Measurements from ENCODE around the gene PDE9A. TPM values are rescaled to one million over a fixed set of nuclear protein-coding genes. Genes with fewer than 3 reads are reported as not detected.

Gene PDE9A
- total RNA-seq, 1 experiment from 2014 or later: 31.9 TPM

DNA sequence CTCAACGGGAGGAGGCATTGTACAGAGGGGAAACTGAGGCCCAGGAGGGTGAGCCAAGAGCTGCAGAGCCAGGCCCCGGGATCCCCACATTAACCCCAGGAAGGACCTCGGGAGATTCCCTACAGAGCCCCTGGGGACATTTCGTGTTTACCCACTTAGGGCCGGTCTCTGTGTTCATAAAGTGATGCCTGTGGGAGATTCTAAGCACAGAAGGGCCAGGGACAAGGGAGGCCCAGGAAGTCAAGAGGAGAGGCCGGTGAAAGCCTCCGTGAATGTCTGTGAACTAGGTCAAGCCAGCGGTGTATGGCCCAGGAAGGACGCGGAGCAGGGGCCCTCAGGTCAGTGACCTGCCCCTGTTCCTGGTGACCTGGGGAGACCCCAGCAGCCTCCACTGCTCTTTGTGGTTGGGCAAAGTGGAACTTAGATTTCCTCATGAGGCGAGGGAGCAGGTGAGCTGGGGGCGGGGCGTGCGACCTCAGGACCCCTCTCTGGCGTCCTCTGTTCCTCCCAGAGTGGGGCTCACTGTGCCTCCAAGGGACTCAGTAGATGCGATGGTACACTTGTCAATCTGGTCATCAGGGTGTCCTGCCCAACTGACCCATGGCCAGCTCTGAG, 34.9 kb downstream of the PDE9A start:
- H2AK5ac ChIP-seq (ENCODE audit: insufficient read length, low read length): no peak overlapping the region
- no peak overlapping the region for H2BK20ac ChIP-seq (ENCODE audit: low read depth, low read length, poor library complexity, severe bottlenecking)
- H3K4me1 Mint-ChIP-seq: no peaks in the 10 kb centered on the region
- no peaks in the 10 kb centered on the region for H3K79me1 ChIP-seq (ENCODE audit: insufficient read depth, low read depth, low read length, poor library complexity, severe bottlenecking)
- no peak overlapping the region for H3K4me2 ChIP-seq (ENCODE audit: insufficient read depth, insufficient read length, low read length)
- no peak overlapping the region for H2BK12ac ChIP-seq (ENCODE audit: insufficient read length, low read depth, low read length)
- no peak overlapping the region for H4K91ac ChIP-seq (ENCODE audit: insufficient read length, low read depth, low read length)
- H3T11ph ChIP-seq (ENCODE audit: low read length): no peak overlapping the region
- H2AFZ ChIP-seq (ENCODE audit: low read length): no peak overlapping the region
- no peak overlapping the region for H2BK120ac ChIP-seq (ENCODE audit: low read depth, low read length, poor library complexity, severe bottlenecking)
- no peak overlapping the region for H3K23ac ChIP-seq (ENCODE audit: insufficient read length, low read depth, low read length)
- TF ChIP-seq, protein P1, sequence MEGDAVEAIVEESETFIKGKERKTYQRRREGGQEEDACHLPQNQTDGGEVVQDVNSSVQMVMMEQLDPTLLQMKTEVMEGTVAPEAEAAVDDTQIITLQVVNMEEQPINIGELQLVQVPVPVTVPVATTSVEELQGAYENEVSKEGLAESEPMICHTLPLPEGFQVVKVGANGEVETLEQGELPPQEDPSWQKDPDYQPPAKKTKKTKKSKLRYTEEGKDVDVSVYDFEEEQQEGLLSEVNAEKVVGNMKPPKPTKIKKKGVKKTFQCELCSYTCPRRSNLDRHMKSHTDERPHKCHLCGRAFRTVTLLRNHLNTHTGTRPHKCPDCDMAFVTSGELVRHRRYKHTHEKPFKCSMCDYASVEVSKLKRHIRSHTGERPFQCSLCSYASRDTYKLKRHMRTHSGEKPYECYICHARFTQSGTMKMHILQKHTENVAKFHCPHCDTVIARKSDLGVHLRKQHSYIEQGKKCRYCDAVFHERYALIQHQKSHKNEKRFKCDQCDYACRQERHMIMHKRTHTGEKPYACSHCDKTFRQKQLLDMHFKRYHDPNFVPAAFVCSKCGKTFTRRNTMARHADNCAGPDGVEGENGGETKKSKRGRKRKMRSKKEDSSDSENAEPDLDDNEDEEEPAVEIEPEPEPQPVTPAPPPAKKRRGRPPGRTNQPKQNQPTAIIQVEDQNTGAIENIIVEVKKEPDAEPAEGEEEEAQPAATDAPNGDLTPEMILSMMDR (conservative IDR thresholded peaks at IDR 0.05): no peak
- no peak overlapping the region for H3K27ac Mint-ChIP-seq
- no peak overlapping the region for H3K56ac ChIP-seq (ENCODE audit: insufficient read length, low read depth, low read length)
- no peaks in the 10 kb centered on the region for H3K4me1 ChIP-seq (ENCODE audit: insufficient read depth, low read length)
- no peaks in the 10 kb centered on the region for H3K27me3 ChIP-seq (ENCODE audit: insufficient read depth, low read length)
- H4K8ac ChIP-seq (replicated peaks; ENCODE audit: insufficient read length, low read depth, low read length): no peak overlapping the region
- H3K9me3 ChIP-seq (ENCODE audit: control insufficient read depth, low read depth, low read length): no peaks in the 10 kb centered on the region
- no peak overlapping the region for H3K4ac ChIP-seq (ENCODE audit: low read depth, low read length)
- H3K27me3 Mint-ChIP-seq (ENCODE audit: low read depth): no peaks in the 10 kb centered on the region
- no peak overlapping the region for H3K14ac ChIP-seq (ENCODE audit: insufficient read depth, low read length)
- no peaks in the 10 kb centered on the region for H3K79me2 ChIP-seq (ENCODE audit: insufficient read depth, low read length)
- no peak overlapping the region for H4K5ac ChIP-seq (ENCODE audit: insufficient read length, low read depth, low read length)
- H3K27ac ChIP-seq (ENCODE audit: insufficient read length, low read depth, low read length): no peak overlapping the region
- H3K36me3 Mint-ChIP-seq (ENCODE audit: insufficient read depth in 1 of 3, low read depth in 3 of 3): peaks cover 13 to 32% (median 17%) of the 10 kb centered on the region in 3 experiments
- H3K9me3 Mint-ChIP-seq: no peaks in the 10 kb centered on the region
- WGBS (ENCODE audit: extremely low coverage, insufficient read length, low lambda C conversion rate): no CpG with 5 or more reads among the region's 16 CpGs
- H3K4me3 Mint-ChIP-seq: no peak overlapping the region
- no peaks in the 10 kb centered on the region for H3K23me2 ChIP-seq (ENCODE audit: insufficient read length, low read depth, low read length, poor library complexity, severe bottlenecking)
- H3K18ac ChIP-seq (ENCODE audit: insufficient read length, low read depth, low read length): no peak overlapping the region
- no peak overlapping the region for H2BK5ac ChIP-seq (ENCODE audit: insufficient read length, low read length)
- no peak overlapping the region for H2BK15ac ChIP-seq (ENCODE audit: low read depth, low read length)
- no peak for DNase-seq
- no peaks in the 10 kb centered on the region for H4K20me1 ChIP-seq (ENCODE audit: control insufficient read depth, insufficient read depth, insufficient read length)
- H3K9ac ChIP-seq (ENCODE audit: extremely low read depth, insufficient read length, low read length): no peak overlapping the region
